IMR-90 (cell line): ENCODE data around the gene VTN. TPM values are rescaled to one million over a fixed set of nuclear protein-coding genes. Genes with fewer than 3 reads are reported as not detected.

Source experiments
- ELK1 ChIP-seq: fragments of 150-350 bp; IDR thresholded peaks from 2 replicates; pipeline ENCODE4 v1.6.1; 2016; ENCODE audit warnings: low read depth, mild to moderate bottlenecking, low read length, moderate library complexity, borderline replicate concordance
- RFX5 ChIP-seq: IDR thresholded peaks from 2 replicates; pipeline ENCODE4 v1.8.0; 2012; ENCODE audit warnings: low read depth, mild to moderate bottlenecking, low read length, moderate library complexity
- SMC3 ChIP-seq: fragments of 150-350 bp; IDR thresholded peaks from 2 replicates; pipeline ENCODE4 v1.6.1; 2016; ENCODE audit warnings: low read depth, mild to moderate bottlenecking, antibody characterized with exemption, low read length, moderate library complexity
- polyA plus RNA-seq, 3 experiments: library from polyadenylated mRNA; depleted of rRNA; stranded (reverse); fragments of >200 nt; gene quantifications; 2 replicates each; pipeline ENCODE4 v1.2.3, GENCODE V29; 2012; ENCODE audit warnings: low replicate concordance in 1 of 3
- total RNA-seq: library from RNA; depleted of rRNA; stranded (reverse); fragments of >200 nt; gene quantifications from 2 replicates; pipeline ENCODE4 v1.2.3, GENCODE V29; 2012

The VTN gene
- total and polyA plus RNA-seq, 2 of the 4 experiments (the other 2 are of a cell fraction), result 0.18 to 1.0 TPM

GRCh38 chr17:28348979-28349378, 21.1 kb downstream of the VTN start (continued):
- TF ChIP-seq RFX5 (no peak), ELK1 (no peak), SMC3 (no peak)
